ENCODE data around the gene PPP3R1.

DNA sequence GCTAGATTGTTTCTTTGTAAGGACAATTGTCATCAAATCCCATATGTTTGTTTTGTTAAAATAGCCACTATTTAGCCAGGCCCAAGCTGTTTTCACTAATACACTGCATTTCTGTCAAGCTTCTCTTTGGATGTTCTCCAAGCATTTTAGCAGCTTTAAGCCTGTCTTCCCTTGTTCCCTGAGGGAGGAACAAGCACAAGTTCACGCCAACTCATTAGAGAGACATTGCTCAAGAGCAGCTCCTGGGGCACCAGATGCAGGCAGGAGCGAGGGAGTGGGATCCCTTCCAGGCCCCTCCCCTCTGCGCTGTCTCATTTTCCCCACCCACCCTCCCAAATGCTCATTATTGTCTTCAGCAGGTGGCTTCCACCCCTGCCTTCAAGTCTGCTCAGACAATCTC lies 32.6 kb upstream of the PPP3R1 start:
- no peak for TF ChIP-seq ZFP30 (CRISPR knock-in tag; IDR thresholded peaks at IDR 0.05)
- TF ChIP-seq TOX (CRISPR knock-in tag; IDR thresholded peaks at IDR 0.05; ENCODE audit: borderline replicate concordance) = no peak
- no peak for TF ChIP-seq RARB (CRISPR knock-in tag; IDR thresholded peaks at IDR 0.05)
- no peak for TF ChIP-seq ZNF70 (CRISPR knock-in tag; IDR thresholded peaks at IDR 0.05)
- TF ChIP-seq PPARA (CRISPR knock-in tag; IDR thresholded peaks at IDR 0.05; ENCODE audit: borderline replicate concordance) = no peak
- no peak for TF ChIP-seq ESRRG (CRISPR knock-in tag; IDR thresholded peaks at IDR 0.05)
- no peak for TF ChIP-seq GLIS3 (CRISPR knock-in tag; IDR thresholded peaks at IDR 0.05)
- no peak for TF ChIP-seq ZNF8 (CRISPR knock-in tag; IDR thresholded peaks at IDR 0.05)
- no peak for TF ChIP-seq BACH2 (CRISPR knock-in tag; IDR thresholded peaks at IDR 0.05; ENCODE audit: borderline replicate concordance)
- no peak for TF ChIP-seq SNAI2 (CRISPR knock-in tag; IDR thresholded peaks at IDR 0.05)
- TF ChIP-seq, protein P1, sequence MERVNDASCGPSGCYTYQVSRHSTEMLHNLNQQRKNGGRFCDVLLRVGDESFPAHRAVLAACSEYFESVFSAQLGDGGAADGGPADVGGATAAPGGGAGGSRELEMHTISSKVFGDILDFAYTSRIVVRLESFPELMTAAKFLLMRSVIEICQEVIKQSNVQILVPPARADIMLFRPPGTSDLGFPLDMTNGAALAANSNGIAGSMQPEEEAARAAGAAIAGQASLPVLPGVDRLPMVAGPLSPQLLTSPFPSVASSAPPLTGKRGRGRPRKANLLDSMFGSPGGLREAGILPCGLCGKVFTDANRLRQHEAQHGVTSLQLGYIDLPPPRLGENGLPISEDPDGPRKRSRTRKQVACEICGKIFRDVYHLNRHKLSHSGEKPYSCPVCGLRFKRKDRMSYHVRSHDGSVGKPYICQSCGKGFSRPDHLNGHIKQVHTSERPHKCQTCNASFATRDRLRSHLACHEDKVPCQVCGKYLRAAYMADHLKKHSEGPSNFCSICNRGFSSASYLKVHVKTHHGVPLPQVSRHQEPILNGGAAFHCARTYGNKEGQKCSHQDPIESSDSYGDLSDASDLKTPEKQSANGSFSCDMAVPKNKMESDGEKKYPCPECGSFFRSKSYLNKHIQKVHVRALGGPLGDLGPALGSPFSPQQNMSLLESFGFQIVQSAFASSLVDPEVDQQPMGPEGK (CRISPR knock-in tag; IDR thresholded peaks at IDR 0.05; ENCODE audit: borderline replicate concordance) = no peak
- TF ChIP-seq, protein P2, sequence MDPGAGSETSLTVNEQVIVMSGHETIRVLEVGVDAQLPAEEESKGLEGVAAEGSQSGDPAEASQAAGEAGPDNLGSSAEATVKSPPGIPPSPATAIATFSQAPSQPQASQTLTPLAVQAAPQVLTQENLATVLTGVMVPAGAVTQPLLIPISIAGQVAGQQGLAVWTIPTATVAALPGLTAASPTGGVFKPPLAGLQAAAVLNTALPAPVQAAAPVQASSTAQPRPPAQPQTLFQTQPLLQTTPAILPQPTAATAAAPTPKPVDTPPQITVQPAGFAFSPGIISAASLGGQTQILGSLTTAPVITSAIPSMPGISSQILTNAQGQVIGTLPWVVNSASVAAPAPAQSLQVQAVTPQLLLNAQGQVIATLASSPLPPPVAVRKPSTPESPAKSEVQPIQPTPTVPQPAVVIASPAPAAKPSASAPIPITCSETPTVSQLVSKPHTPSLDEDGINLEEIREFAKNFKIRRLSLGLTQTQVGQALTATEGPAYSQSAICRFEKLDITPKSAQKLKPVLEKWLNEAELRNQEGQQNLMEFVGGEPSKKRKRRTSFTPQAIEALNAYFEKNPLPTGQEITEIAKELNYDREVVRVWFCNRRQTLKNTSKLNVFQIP (CRISPR knock-in tag; IDR thresholded peaks at IDR 0.05; ENCODE audit: borderline replicate concordance, low read depth) = no peak
- TF ChIP-seq, protein P3, sequence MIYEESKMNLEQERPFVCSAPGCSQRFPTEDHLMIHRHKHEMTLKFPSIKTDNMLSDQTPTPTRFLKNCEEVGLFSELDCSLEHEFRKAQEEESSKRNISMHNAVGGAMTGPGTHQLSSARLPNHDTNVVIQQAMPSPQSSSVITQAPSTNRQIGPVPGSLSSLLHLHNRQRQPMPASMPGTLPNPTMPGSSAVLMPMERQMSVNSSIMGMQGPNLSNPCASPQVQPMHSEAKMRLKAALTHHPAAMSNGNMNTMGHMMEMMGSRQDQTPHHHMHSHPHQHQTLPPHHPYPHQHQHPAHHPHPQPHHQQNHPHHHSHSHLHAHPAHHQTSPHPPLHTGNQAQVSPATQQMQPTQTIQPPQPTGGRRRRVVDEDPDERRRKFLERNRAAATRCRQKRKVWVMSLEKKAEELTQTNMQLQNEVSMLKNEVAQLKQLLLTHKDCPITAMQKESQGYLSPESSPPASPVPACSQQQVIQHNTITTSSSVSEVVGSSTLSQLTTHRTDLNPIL (CRISPR knock-in tag; IDR thresholded peaks at IDR 0.05; ENCODE audit: low read depth) = no peak
- TF ChIP-seq CSDC2 (CRISPR knock-in tag; IDR thresholded peaks at IDR 0.05) = no peak

Measured in SK-N-SH treated with all-trans-retinoic acid at 6 μM for 48 hours (cell line).